Measurements from ENCODE around the gene EDA. TPM values are rescaled to one million over a fixed set of nuclear protein-coding genes. Genes with fewer than 3 reads are reported as not detected.

EDA gene
- total RNA-seq, 1 donor from 2014 or later: not detected

DNA sequence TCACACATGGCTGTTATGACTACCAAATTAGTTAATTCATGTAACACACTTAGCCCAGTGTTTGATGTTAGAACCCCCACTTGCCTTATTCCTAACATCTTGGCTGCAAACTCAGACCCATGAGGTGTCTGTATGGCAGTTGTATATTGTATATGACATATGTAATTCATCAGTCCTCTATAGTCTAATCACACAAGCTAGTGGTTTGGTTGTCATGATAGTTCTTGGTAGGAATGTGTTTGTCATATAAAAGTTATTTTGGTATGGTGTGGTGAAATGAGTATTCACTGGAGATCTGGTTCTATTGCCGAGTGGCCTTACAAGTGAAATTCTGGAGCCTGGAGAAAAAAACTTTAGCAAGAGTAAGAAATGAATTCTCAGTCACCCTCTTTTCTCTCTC lies 284.6 kb downstream of the EDA start:
- H3K4me1 Mint-ChIP-seq (ENCODE audit: unreplicated experiment): no peaks in the 10 kb centered on the region
- TF ChIP-seq, protein P1, sequence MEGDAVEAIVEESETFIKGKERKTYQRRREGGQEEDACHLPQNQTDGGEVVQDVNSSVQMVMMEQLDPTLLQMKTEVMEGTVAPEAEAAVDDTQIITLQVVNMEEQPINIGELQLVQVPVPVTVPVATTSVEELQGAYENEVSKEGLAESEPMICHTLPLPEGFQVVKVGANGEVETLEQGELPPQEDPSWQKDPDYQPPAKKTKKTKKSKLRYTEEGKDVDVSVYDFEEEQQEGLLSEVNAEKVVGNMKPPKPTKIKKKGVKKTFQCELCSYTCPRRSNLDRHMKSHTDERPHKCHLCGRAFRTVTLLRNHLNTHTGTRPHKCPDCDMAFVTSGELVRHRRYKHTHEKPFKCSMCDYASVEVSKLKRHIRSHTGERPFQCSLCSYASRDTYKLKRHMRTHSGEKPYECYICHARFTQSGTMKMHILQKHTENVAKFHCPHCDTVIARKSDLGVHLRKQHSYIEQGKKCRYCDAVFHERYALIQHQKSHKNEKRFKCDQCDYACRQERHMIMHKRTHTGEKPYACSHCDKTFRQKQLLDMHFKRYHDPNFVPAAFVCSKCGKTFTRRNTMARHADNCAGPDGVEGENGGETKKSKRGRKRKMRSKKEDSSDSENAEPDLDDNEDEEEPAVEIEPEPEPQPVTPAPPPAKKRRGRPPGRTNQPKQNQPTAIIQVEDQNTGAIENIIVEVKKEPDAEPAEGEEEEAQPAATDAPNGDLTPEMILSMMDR (IDR thresholded peaks at IDR 0.05): no peak
- no peak overlapping the region for H3K27ac Mint-ChIP-seq (ENCODE audit: unreplicated experiment)
- no peak overlapping the region for H3K4me3 Mint-ChIP-seq (ENCODE audit: unreplicated experiment)
- no peaks in the 10 kb centered on the region for H3K27me3 Mint-ChIP-seq (ENCODE audit: unreplicated experiment)
- no peaks in the 10 kb centered on the region for H3K36me3 Mint-ChIP-seq (ENCODE audit: unreplicated experiment)
- peaks cover 14% of the 10 kb centered on the region for H3K9me3 Mint-ChIP-seq (ENCODE audit: unreplicated experiment)
- DNase-seq (ENCODE audit: extremely low spot score, unreplicated experiment): no peak

DNA sequence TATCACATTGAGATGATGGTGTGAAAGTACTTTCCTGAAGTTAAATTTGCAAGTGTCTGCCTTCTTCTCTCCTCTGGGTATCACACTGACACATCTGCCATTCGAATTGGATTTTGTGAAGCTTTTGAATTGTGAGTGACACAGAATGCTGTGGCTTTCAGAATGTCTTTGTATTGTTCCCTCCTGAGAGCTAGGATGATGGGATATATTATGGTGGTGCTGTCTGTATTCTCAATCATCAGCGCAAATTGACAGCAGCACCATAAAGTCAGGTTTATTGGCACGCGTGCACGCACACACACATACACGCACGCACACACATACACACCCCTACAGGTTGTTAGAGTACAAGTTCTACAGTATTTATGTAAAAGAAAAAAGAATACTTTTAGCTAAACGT lies 290.5 kb downstream of the EDA start:
- TF ChIP-seq, protein P1 (IDR thresholded peaks at IDR 0.05): no peak
- Mint-ChIP-seq H3K4me3 (ENCODE audit: unreplicated experiment) (no peak overlapping the region), H3K9me3 (ENCODE audit: unreplicated experiment) (peaks cover 7% of the 10 kb centered on the region), H3K36me3 (ENCODE audit: unreplicated experiment) (no peaks in the 10 kb centered on the region), H3K27ac (ENCODE audit: unreplicated experiment) (no peak overlapping the region), H3K27me3 (ENCODE audit: unreplicated experiment) (no peaks in the 10 kb centered on the region), H3K4me1 (ENCODE audit: unreplicated experiment) (no peaks in the 10 kb centered on the region)
- DNase-seq (ENCODE audit: extremely low spot score, unreplicated experiment): no peak

DNA sequence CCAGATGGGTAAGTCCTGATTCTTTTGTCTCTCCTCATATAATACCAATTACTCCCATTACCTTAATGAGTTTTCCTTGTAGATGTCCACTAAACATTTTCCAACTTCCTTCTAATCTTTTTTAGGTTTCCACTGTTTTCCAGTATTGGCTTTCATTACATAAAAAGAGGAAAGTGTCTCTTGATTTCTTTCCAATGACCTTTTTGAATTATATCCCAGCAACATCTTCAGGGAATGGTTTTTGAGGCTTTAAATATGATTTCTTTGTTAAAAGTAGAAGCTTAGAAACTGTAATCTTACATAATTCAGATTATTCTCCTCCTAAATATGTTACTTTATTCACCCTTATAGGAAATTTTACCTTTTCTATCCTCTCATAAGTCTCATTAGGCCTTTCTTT lies 298.9 kb downstream of the EDA start:
- Mint-ChIP-seq H3K4me3 (ENCODE audit: unreplicated experiment) (no peak overlapping the region), H3K9me3 (ENCODE audit: unreplicated experiment) (peaks cover 13% of the 10 kb centered on the region), H3K36me3 (ENCODE audit: unreplicated experiment) (no peaks in the 10 kb centered on the region), H3K27me3 (ENCODE audit: unreplicated experiment) (no peaks in the 10 kb centered on the region), H3K4me1 (ENCODE audit: unreplicated experiment) (no peaks in the 10 kb centered on the region), H3K27ac (ENCODE audit: unreplicated experiment) (no peak overlapping the region)
- TF ChIP-seq, protein P1 (IDR thresholded peaks at IDR 0.05): no peak
- DNase-seq (ENCODE audit: extremely low spot score, unreplicated experiment): no peak

DNA sequence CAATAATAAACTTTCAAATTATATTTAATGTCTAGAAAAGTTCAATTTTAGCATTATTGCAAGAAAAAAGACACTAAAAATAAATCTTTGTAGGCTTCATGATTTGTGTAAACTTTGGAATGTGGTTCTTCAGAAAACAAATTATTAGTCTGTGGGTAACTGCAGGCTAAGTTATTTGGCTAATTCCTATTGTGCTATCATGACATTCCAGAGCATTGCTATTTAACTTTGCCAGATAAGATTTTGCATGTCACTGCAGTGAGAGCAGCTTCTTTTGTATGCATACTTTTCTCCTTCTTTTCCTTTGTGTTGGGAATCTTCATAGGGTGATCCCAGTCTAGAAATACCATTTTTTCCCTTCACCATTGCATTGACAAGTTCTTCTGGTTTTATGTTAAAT lies 303.8 kb downstream of the EDA start:
- H3K27me3 Mint-ChIP-seq (ENCODE audit: unreplicated experiment): no peaks in the 10 kb centered on the region
- DNase-seq (ENCODE audit: extremely low spot score, unreplicated experiment): no peak
- no peak overlapping the region for H3K27ac Mint-ChIP-seq (ENCODE audit: unreplicated experiment)
- TF ChIP-seq, protein P1 (IDR thresholded peaks at IDR 0.05): no peak
- H3K4me1 Mint-ChIP-seq (ENCODE audit: unreplicated experiment): no peaks in the 10 kb centered on the region
- H3K4me3 Mint-ChIP-seq (ENCODE audit: unreplicated experiment): no peak overlapping the region
- H3K36me3 Mint-ChIP-seq (ENCODE audit: unreplicated experiment): no peaks in the 10 kb centered on the region
- H3K9me3 Mint-ChIP-seq (ENCODE audit: unreplicated experiment): peaks cover 19% of the 10 kb centered on the region

DNA sequence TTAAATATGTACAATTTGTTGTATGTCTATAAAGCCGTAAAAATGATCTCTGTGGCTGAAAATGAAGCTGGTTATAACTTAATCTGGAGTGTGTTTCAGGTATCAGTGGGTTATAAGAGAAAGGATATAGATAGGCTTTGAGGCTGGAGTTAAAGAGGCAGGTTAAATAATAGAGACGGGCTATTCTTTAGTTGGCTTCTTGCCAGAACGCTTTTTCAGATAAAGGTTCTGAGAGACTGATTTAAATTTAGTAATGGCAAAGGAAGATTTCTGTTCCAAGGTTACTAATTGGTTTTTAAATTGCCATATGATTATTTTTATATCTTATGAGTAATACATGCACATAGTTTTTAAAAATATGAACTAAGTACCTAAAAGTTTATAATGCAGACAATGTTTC lies 316.4 kb downstream of the EDA start:
- Mint-ChIP-seq H3K36me3 (ENCODE audit: unreplicated experiment) (no peaks in the 10 kb centered on the region), H3K27me3 (ENCODE audit: unreplicated experiment) (no peaks in the 10 kb centered on the region), H3K4me1 (ENCODE audit: unreplicated experiment) (no peaks in the 10 kb centered on the region), H3K9me3 (ENCODE audit: unreplicated experiment) (peaks cover 14% of the 10 kb centered on the region), H3K27ac (ENCODE audit: unreplicated experiment) (no peak overlapping the region), H3K4me3 (ENCODE audit: unreplicated experiment) (no peak overlapping the region)
- DNase-seq (ENCODE audit: extremely low spot score, unreplicated experiment): no peak
- TF ChIP-seq, protein P1 (IDR thresholded peaks at IDR 0.05): no peak
